HG02840 (cell line): Measurements from ENCODE around the gene NCK1.

ENCODE experiments used
- ATAC-seq: cut with Tn5 transposase; IDR thresholded peaks from one replicate; pipeline ENCODE4 v1.9.1; 2021; ENCODE audit warnings: mild to moderate bottlenecking, moderate library complexity, moderate number of reproducible peaks; ENCODE audit not compliant: unreplicated experiment, low FRiP score

Gene NCK1

GRCh38 chr3:136904746-136905145 is 42.7 kb downstream of the NCK1 start:
- ATAC-seq = no peak

GRCh38 chr3:136905549-136905948 is 43.5 kb downstream of the NCK1 start:
- no peak for ATAC-seq

- ATAC-seq = no peak
Observed at GRCh38 chr3:136906725-136907124, 44.7 kb downstream of the NCK1 start.

GRCh38 chr3:136908297-136908696 is 46.3 kb downstream of the NCK1 start:
- ATAC-seq = no peak

GRCh38 chr3:136909187-136909586 is 47.2 kb downstream of the NCK1 start:
- no peak for ATAC-seq

- no peak for ATAC-seq
Observed at GRCh38 chr3:136910697-136911096, 48.7 kb downstream of the NCK1 start.

GRCh38 chr3:136913168-136913567 is 51.2 kb downstream of the NCK1 start:
- no peak for ATAC-seq

GRCh38 chr3:136914739-136915138 is 52.7 kb downstream of the NCK1 start:
- no peak for ATAC-seq

- ATAC-seq = no peak
Observed at GRCh38 chr3:136916223-136916622, 54.2 kb downstream of the NCK1 start.

- no peak for ATAC-seq
Observed at GRCh38 chr3:136919799-136920580, 58.0 kb downstream of the NCK1 start.

GRCh38 chr3:136920904-136921611 is 59.0 kb downstream of the NCK1 start:
- no peak for ATAC-seq

- ATAC-seq = no peak
Observed at GRCh38 chr3:136925425-136926190, 63.6 kb downstream of the NCK1 start.

- no peak for ATAC-seq
Observed at GRCh38 chr3:136928240-136928639, 66.2 kb downstream of the NCK1 start.

- no peak for ATAC-seq
Observed at GRCh38 chr3:136929977-136930670, 68.1 kb downstream of the NCK1 start.

GRCh38 chr3:136931606-136932005 is 69.6 kb downstream of the NCK1 start:
- ATAC-seq = no peak

GRCh38 chr3:136932523-136932922 is 70.5 kb downstream of the NCK1 start:
- ATAC-seq = no peak

- no peak for ATAC-seq
Observed at GRCh38 chr3:136932978-136933772, 71.2 kb downstream of the NCK1 start.

- no peak for ATAC-seq
Observed at GRCh38 chr3:136937175-136937574, 75.2 kb downstream of the NCK1 start.

- no peak for ATAC-seq
Observed at GRCh38 chr3:136937851-136938250, 75.8 kb downstream of the NCK1 start.

- ATAC-seq = no peak
Observed at GRCh38 chr3:136938334-136938733, 76.3 kb downstream of the NCK1 start.
